Omental fat pad (tissue), 4 donors: ENCODE measurements around the gene LSM2. TPM values are rescaled to one million over a fixed set of nuclear protein-coding genes. Genes with fewer than 3 reads are reported as not detected.

Source experiments
- ATAC-seq: fragments of 150-250 bp; one replicate; pipeline ENCODE4 v1.9.1; 2016; ENCODE audit warnings: mild to moderate bottlenecking, moderate library complexity; ENCODE audit not compliant: low FRiP score
- DNase-seq: peaks from one replicate; pipeline ENCODE4 v3.0.0-alpha.2; 2019; ENCODE audit warnings: low spot score
- total RNA-seq, 4 donors: library from RNA; depleted of rRNA; stranded (reverse); fragments of >200 nt; gene quantifications; one replicate each; pipeline ENCODE4 v1.1.0, GENCODE V29; 2016
- TF ChIP-seq, protein P1 (sequence below), 3 donors: fragments of 450-650 bp; IDR thresholded peaks; one replicate each; pipeline ENCODE4 v1.5.1; 2016 to 2017; ENCODE audit warnings: antibody characterized with exemption in 3 of 3, mild to moderate bottlenecking in 3 of 3, moderate library complexity in 2 of 3

LSM2 gene
- total RNA-seq, 4 donors from 2014 or later, result 19.8 to 35.1 (median 30.4) TPM

DNA sequence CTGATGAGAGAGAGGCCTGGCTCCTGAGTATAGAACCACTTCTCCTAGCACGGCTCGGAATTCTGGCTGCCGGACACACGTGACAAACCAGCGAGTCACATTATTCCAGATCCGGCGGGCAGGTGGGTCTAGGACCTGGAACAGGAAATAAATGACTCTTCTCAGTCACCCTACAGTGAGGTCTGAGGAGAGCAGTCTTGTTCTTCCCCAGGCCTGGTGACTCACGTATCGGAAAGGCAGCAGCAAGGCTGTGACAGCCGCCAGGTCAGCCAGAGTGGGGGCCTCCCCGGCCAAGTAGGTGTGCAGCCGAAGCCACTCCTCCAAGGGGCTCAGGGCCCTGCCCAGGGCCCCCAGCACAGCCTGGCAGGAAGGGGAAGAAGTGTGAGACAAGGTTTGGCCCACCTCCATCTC, 14.0 kb downstream of the LSM2 start:
- no peak for DNase-seq
- TF ChIP-seq, protein P1, sequence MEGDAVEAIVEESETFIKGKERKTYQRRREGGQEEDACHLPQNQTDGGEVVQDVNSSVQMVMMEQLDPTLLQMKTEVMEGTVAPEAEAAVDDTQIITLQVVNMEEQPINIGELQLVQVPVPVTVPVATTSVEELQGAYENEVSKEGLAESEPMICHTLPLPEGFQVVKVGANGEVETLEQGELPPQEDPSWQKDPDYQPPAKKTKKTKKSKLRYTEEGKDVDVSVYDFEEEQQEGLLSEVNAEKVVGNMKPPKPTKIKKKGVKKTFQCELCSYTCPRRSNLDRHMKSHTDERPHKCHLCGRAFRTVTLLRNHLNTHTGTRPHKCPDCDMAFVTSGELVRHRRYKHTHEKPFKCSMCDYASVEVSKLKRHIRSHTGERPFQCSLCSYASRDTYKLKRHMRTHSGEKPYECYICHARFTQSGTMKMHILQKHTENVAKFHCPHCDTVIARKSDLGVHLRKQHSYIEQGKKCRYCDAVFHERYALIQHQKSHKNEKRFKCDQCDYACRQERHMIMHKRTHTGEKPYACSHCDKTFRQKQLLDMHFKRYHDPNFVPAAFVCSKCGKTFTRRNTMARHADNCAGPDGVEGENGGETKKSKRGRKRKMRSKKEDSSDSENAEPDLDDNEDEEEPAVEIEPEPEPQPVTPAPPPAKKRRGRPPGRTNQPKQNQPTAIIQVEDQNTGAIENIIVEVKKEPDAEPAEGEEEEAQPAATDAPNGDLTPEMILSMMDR (IDR thresholded peaks at IDR 0.05), result no peak
- ATAC-seq, result no peak

GRCh38 chr6:31792090-31792374, 14.7 kb downstream of the LSM2 start:
- TF ChIP-seq, protein P1 (IDR thresholded peaks at IDR 0.05), result no peak
- DNase-seq (no peak), ATAC-seq (no peak)

DNA sequence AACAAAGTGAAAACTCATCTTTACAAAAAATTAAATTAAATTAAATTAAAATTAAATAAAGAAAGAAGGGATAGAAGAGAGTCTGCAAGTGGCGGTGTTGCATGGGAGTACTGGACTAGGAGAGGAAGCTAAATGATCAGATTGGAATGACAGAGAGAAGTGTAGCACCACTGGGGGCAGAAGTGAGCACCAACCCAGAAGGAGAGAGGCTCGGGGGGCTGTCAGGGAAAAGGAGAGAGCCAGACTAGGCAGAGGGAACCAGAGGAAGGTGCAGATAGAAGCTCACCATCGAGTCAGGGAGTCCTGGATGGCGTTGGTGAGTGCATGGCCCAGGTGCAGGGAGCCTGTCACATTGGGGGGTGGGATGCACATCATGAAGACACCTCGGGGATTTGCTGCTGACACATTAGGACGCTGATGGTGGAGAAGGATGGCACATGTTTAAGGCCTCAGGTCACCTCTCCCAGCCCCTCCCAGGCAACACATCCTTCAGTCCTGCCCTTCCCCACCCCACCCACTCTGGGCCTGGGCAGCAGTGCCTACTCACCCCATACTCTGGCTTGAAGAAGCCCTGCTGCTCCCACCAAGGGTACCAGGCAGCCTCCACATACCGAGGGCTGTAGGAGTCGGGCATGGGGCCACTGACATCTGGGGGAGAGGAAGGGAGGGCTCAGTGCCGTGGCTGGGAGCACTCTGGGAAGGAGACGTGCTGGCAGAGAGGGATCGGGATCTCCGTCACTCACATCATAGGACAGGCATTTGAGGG, 15.3 kb downstream of the LSM2 start:
- TF ChIP-seq, protein P1 (IDR thresholded peaks at IDR 0.05), result no peak
- peak; percentile 51 for DNase-seq
- ATAC-seq, result no peak

GRCh38 chr6:31785475-31785874, 21.3 kb downstream of the LSM2 start:
- DNase-seq, result no peak
- ATAC-seq, result no peak
- TF ChIP-seq, protein P1 (IDR thresholded peaks at IDR 0.05), result no peak

- DNase-seq, result no peak
- TF ChIP-seq, protein P1 (IDR thresholded peaks at IDR 0.05), result no peak
- ATAC-seq, result no peak
Measured at GRCh38 chr6:31784098-31784925, 22.5 kb downstream of the LSM2 start.

- DNase-seq (no peak), ATAC-seq (no peak)
- TF ChIP-seq, protein P1 (IDR thresholded peaks at IDR 0.05), result no peak
Measured at GRCh38 chr6:31782126-31782855, 24.5 kb downstream of the LSM2 start.
